ENCODE measurements around the gene SLC22A23. TPM values are rescaled to one million over a fixed set of nuclear protein-coding genes. Genes with fewer than 3 reads are reported as not detected.

SLC22A23 gene
- total and polyA plus RNA-seq, 8 donors, result 5.9 to 241 (median 18.9) TPM

DNA sequence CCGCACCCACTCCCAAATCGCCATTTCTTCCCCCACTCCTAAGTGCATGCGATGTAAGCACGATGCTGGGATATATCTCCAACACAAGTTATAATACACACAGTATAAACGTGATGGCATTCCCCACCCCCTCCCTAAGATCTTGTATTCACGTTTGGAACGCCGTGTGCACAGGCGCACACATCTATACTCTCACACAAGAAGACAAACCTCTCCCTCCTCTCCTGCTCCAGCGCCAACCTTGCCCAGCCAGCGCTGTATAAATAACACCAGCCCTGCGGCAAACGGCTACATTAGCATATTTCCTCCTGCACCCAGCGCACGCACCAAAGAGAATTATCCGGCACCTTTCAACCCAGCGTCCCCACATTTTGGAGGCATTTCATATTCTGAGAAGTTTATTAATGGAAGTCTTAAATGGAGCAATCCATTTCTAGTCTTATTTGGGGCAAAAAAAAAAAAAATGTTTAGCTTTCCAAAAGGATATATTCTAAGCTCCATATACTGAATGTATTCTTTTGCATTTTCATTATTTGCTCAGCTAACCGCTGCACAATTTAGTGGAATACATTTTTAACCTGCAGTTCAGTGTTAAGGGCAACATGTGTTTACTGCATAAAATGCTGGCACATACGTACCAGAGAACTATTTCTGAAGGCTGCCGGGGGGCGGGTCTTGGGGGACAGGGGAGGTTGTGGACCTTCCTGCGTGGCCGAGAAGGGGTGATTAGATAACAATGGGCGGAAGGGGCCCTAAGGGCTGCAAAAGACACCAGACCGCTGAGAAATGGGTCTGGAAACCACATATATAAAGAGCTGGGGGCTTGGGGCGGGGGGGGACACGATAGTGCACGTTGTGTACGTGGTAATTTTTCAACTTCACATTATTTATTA is 1.1 kb upstream of the SLC22A23 start:
- peak; percentile 77 to 80 for DNase-seq
- WGBS, 5 donors, result 11 to 18% (median 13%) methylated on average over 29 of the region's 29 CpGs

GRCh38 chr6:3456395-3456897 is 404 bp downstream of the SLC22A23 start:
- Histone ChIP-seq H3K36me3 (no peaks in the 10 kb centered on the region), H3K4me1 (peaks cover 8 to 49% (median 43%) of the 10 kb centered on the region in 4 donors), H3K27me3 (peaks cover 0 to 32% (median 21%) of the 10 kb centered on the region in 3 donors), H3K27ac (peak overlapping the region in 4 of 5 donors; percentile 70 to 85 (median 84)), H3K9me3 (no peaks in the 10 kb centered on the region), H3K4me3 (peak overlapping the region; percentile 66 to 87 (median 72))
- no peak for TF ChIP-seq POLR2AphosphoS5 (IDR thresholded peaks at IDR 0.05)
- TF ChIP-seq CTCF (IDR thresholded peaks at IDR 0.05), result no peak
- no peak for DNase-seq
- intact Hi-C loops (cut with DNase I; ENCODE audit: low total_unique reads), result loop anchor here (10.0 kb wide), 1 partner anchor 278 kb away; no protein-coding TSS in a partner anchor
- WGBS, 5 donors, result 0 to 1% (median 0%) methylated on average over 13 to 85 of the region's 89 CpGs; no CpG with 5 or more reads in 2 of the 5 donors

More for the DNA sequence above, 1.1 kb upstream of the SLC22A23 start:
- intact Hi-C loops (cut with DNase I; ENCODE audit: low total_unique reads), result loop anchor here (10.0 kb wide), 1 partner anchor 277 kb away; no protein-coding TSS in a partner anchor
- Histone ChIP-seq H3K9me3 (no peaks in the 10 kb centered on the region), H3K4me1 (peaks cover 8 to 47% (median 40%) of the 10 kb centered on the region in 4 donors), H3K27ac (peak overlapping the region; percentile 61 to 85 (median 70)), H3K4me3 (peak overlapping the region; percentile 63 to 87 (median 66)), H3K27me3 (peaks cover 0 to 32% (median 21%) of the 10 kb centered on the region in 3 donors), H3K36me3 (no peaks in the 10 kb centered on the region)
- TF ChIP-seq POLR2A (IDR thresholded peaks at IDR 0.05) (no peak), POLR2AphosphoS5 (IDR thresholded peaks at IDR 0.05) (peak in 1 of 3 donors; percentile 29), EP300 (IDR thresholded peaks at IDR 0.05) (no peak), CTCF (IDR thresholded peaks at IDR 0.05) (peak in 1 of 7 experiments; percentile 5)

GRCh38 chr6:3455569-3456394 is 1.1 kb downstream of the SLC22A23 start:
- TF ChIP-seq POLR2A (IDR thresholded peaks at IDR 0.05) (no peak), POLR2AphosphoS5 (IDR thresholded peaks at IDR 0.05) (no peak), EP300 (IDR thresholded peaks at IDR 0.05) (no peak), CTCF (IDR thresholded peaks at IDR 0.05) (no peak)
- Histone ChIP-seq H3K9me3 (no peaks in the 10 kb centered on the region), H3K36me3 (no peaks in the 10 kb centered on the region), H3K4me1 (peaks cover 8 to 51% (median 46%) of the 10 kb centered on the region in 4 donors), H3K4me3 (peak overlapping the region; percentile 66 to 87 (median 72)), H3K27ac (peak overlapping the region; percentile 41 to 85 (median 83)), H3K27me3 (peaks cover 0 to 32% (median 21%) of the 10 kb centered on the region in 3 donors)
- peak; percentile 27 to 66 for DNase-seq
- intact Hi-C loops (cut with DNase I; ENCODE audit: low total_unique reads), result loop anchor here (10.0 kb wide), 1 partner anchor 279 kb away; no protein-coding TSS in a partner anchor
- 0 to 3% (median 1%) methylated on average over 11 to 58 of the region's 58 CpGs for WGBS, 5 donors

All from stomach (tissue), 9 donors.